GM23248 (cell line): ENCODE results near the gene PPFIA2.

Experiments used
- EZH2 ChIP-seq: fragments of 200-600 bp; sonication (generic); IDR thresholded peaks from 2 replicates; pipeline ENCODE4 v1.6.1; 2018; ENCODE audit warnings: antibody characterized with exemption, mild to moderate bottlenecking; ENCODE audit not compliant: insufficient read depth, poor library complexity, severe bottlenecking
- EZH2phosphoT487 ChIP-seq: fragments of 200-600 bp; sonication (generic); IDR thresholded peaks from 2 replicates; pipeline ENCODE4 v1.6.1; 2018; ENCODE audit warnings: antibody characterized with exemption, moderate library complexity, mild to moderate bottlenecking, low read depth; ENCODE audit not compliant: insufficient read depth

DNA sequence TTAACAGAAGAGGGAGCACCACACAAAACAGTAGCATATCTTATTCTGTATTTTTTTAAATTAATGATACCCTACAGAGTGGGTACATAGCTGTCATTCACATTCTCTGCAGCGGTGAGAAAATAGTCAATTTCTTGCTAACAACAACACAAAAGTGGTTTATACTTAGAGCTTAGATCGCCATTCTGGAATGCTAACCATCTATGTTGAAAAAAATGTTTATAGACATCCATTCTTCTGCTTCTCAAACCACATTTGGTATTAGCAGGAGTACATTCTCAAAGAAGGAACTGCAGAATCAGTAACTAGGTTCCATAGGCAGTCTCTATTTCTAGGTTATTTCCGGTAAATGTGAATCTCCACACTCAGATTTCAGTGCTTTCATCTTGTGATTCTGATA, 185.9 kb downstream of the PPFIA2 start:
- TF ChIP-seq EZH2: no peak
- no peak for TF ChIP-seq EZH2phosphoT487
